IMR-90 (cell line): Measurements from ENCODE around the gene ESM1. TPM values are rescaled to one million over a fixed set of nuclear protein-coding genes. Genes with fewer than 3 reads are reported as not detected.

ENCODE experiments used
- ATAC-seq: fragments of 200-7000 bp; cut with Tn5 transposase; 2 replicates; pipeline ENCODE4 v1.9.1; 2020; ENCODE audit warnings: low read depth, mild to moderate bottlenecking, moderate library complexity
- BruUV-seq: library from RNA; stranded (reverse); fragments of 400-500 nt; replicated peaks from 2 replicates; lab custom pipeline; 2021; lab: Mats Ljungman, UMichigan
- CTCF ChIA-PET: fragments of 300-600 bp; formaldehyde crosslinking; extraction: SDS; loops from one replicate; lab custom pipeline; 2021; ENCODE audit warnings: antibody characterized with exemption; lab: Yijun Ruan, JAX
- POLR2A ChIA-PET: fragments of 300-600 bp; sonication (Branson Sonifier 250); formaldehyde crosslinking; loops from one replicate; lab custom pipeline; 2022; ENCODE audit warnings: antibody characterized with exemption; ENCODE audit not compliant: unreplicated experiment; lab: Charles Lee
- DNase-seq: peaks from one replicate; pipeline ENCODE4 v3.0.0; 2013
- H2AFZ ChIP-seq: replicated peaks from 2 replicates; pipeline ENCODE3; 2013; ENCODE audit warnings: low read length, mild to moderate bottlenecking; ENCODE audit not compliant: poor library complexity
- H2AK5ac ChIP-seq: 2 replicates; pipeline ENCODE4 v1.6.1; 2013; ENCODE audit warnings: low read depth, low read length, inconsistent platforms
- H2AK9ac ChIP-seq: replicated peaks from 2 replicates; pipeline ENCODE3; 2013; ENCODE audit warnings: mild to moderate bottlenecking, low read depth, low read length, moderate library complexity; ENCODE audit not compliant: poor library complexity
- H2BK120ac ChIP-seq: 2 replicates; pipeline ENCODE4 v1.6.1; 2013; ENCODE audit warnings: low read depth, low read length, inconsistent platforms
- H2BK15ac ChIP-seq: 3 replicates; pipeline ENCODE4 v1.6.1; 2013; ENCODE audit warnings: low read depth, low read length, inconsistent platforms
- H2BK20ac ChIP-seq: 2 replicates; pipeline ENCODE4 v1.6.1; 2013; ENCODE audit warnings: low read depth, mild to moderate bottlenecking, inconsistent platforms, low read length, moderate library complexity
- H2BK5ac ChIP-seq: 2 replicates; pipeline ENCODE4 v1.6.1; 2013; ENCODE audit warnings: mild to moderate bottlenecking, low read depth, low read length, inconsistent platforms; ENCODE audit not compliant: poor library complexity, severe bottlenecking
- H3K14ac ChIP-seq: replicated peaks from 2 replicates; pipeline ENCODE4 v1.6.1; 2013; ENCODE audit warnings: low read depth, low read length, inconsistent platforms
- H3K18ac ChIP-seq: 2 replicates; pipeline ENCODE4 v1.6.1; 2013; ENCODE audit warnings: low read depth, low read length, control low read depth
- H3K23ac ChIP-seq: 2 replicates; pipeline ENCODE4 v1.6.1; 2013; ENCODE audit warnings: low read depth, low read length, inconsistent platforms
- H3K27ac ChIP-seq: 2 replicates; pipeline ENCODE4 v1.5.1; 2013; ENCODE audit warnings: mild to moderate bottlenecking, control low read depth, low read length; ENCODE audit not compliant: insufficient read depth
- H3K27me3 ChIP-seq: 2 replicates; pipeline ENCODE4 v1.6.1; 2013; ENCODE audit warnings: low read length; ENCODE audit not compliant: control insufficient read depth, insufficient read depth
- H3K36me3 ChIP-seq: 2 replicates; pipeline ENCODE4 v1.6.1; 2013; ENCODE audit warnings: low read length, mixed read lengths; ENCODE audit not compliant: control insufficient read depth, insufficient read depth
- H3K4ac ChIP-seq: 2 replicates; pipeline ENCODE4 v1.6.1; 2013; ENCODE audit warnings: low read depth, low read length, inconsistent platforms
- H3K4me1 ChIP-seq: 2 replicates; pipeline ENCODE4 v1.6.1; 2013; ENCODE audit warnings: low read length, mixed read lengths; ENCODE audit not compliant: control insufficient read depth, insufficient read depth
- H3K4me2 ChIP-seq: 2 replicates; pipeline ENCODE4 v1.6.1; 2013; ENCODE audit warnings: low read depth, mild to moderate bottlenecking, control low read depth, low read length, moderate library complexity
- H3K4me3 ChIP-seq: 2 replicates; pipeline ENCODE4 v1.5.1; 2013; ENCODE audit warnings: low read depth, mild to moderate bottlenecking, control low read depth, low read length, moderate library complexity; ENCODE audit not compliant: insufficient read depth
- H3K56ac ChIP-seq: 2 replicates; pipeline ENCODE4 v1.6.1; 2013; ENCODE audit warnings: low read length, inconsistent platforms; ENCODE audit not compliant: insufficient read depth; ENCODE audit errors: extremely low read depth
- H3K79me1 ChIP-seq, 2 experiments: 2 replicates each; pipeline ENCODE4 v1.6.1; 2013; ENCODE audit warnings: low read length in 2 of 2, inconsistent platforms in 1 of 2, low read depth in 1 of 2
- H3K9ac ChIP-seq: 2 replicates; pipeline ENCODE4 v1.6.1; 2013; ENCODE audit warnings: low read depth, low read length, control low read depth
- H3K9me1 ChIP-seq: 2 replicates; pipeline ENCODE4 v1.6.1; 2013; ENCODE audit warnings: low read length, inconsistent platforms; ENCODE audit not compliant: insufficient read depth
- H3K9me3 ChIP-seq: 2 replicates; pipeline ENCODE4 v1.6.1; 2013; ENCODE audit warnings: low read length; ENCODE audit not compliant: control insufficient read depth, insufficient read depth
- H4K20me1 ChIP-seq: 2 replicates; pipeline ENCODE4 v1.6.1; 2013; ENCODE audit warnings: low read length, inconsistent platforms; ENCODE audit not compliant: insufficient read depth
- H4K5ac ChIP-seq: 2 replicates; pipeline ENCODE4 v1.6.1; 2013; ENCODE audit warnings: mild to moderate bottlenecking, low read depth, low read length, control low read depth
- H4K8ac ChIP-seq, 2 experiments: 2 replicates each; pipeline ENCODE4 v1.6.1; 2013; ENCODE audit warnings: low read depth in 2 of 2, low read length in 2 of 2, control low read depth in 1 of 2, inconsistent platforms in 1 of 2
- H4K91ac ChIP-seq: 2 replicates; pipeline ENCODE4 v1.6.1; 2013; ENCODE audit warnings: low read depth, low read length, inconsistent platforms; ENCODE audit not compliant: insufficient read depth
- BHLHE40 ChIP-seq: fragments of 150-350 bp; IDR thresholded peaks from 2 replicates; pipeline ENCODE4 v1.6.1; 2016; ENCODE audit warnings: mild to moderate bottlenecking, low read depth, low read length
- CEBPB ChIP-seq: IDR thresholded peaks from 2 replicates; pipeline ENCODE4 v1.6.1; 2012; ENCODE audit warnings: low read depth, low read length, improper control_type of control experiment
- NFE2L2 ChIP-seq: fragments of 150-350 bp; IDR thresholded peaks from 2 replicates; pipeline ENCODE4 v1.6.1; 2016; ENCODE audit warnings: low read depth, mild to moderate bottlenecking, low read length
- POLR2A ChIP-seq: IDR thresholded peaks from 2 replicates; pipeline ENCODE4 v1.6.1; 2012; ENCODE audit warnings: mild to moderate bottlenecking, low read depth, low read length
- RCOR1 ChIP-seq: IDR thresholded peaks from 2 replicates; pipeline ENCODE4 v1.6.1; 2012; ENCODE audit warnings: mild to moderate bottlenecking, low read length, improper control_type of control experiment; ENCODE audit not compliant: insufficient replicate concordance
- WGBS, 2 experiments: methylation state at CpG; one replicate each; pipeline versions ENCODE4 v1.1.5 to v1.1.7; 2013; ENCODE audit warnings: missing lambda C conversion rate in 2 of 2; ENCODE audit not compliant: insufficient read length in 1 of 2; ENCODE audit errors: extremely low coverage in 2 of 2; 5-methylcytosine and 5-hydroxymethylcytosine counted together
- dilution Hi-C: fragments of 300-500 bp; cut with HindIII; formaldehyde crosslinking; loops from one replicate; pipeline ENCODE4 v1.14.3; 2018; ENCODE audit warnings: low sequenced_read_pairs; ENCODE audit not compliant: unreplicated experiment
- in situ Hi-C: fragments of 300-500 bp; cut with MboI; formaldehyde crosslinking; loops from 3 replicates; pipeline ENCODE4 v1.14.3; 2019; ENCODE audit warnings: low sequenced_read_pairs, inconsistent platforms, mixed read lengths
- intact Hi-C: fragments of 100-400 bp; cut with micrococcal nuclease; formaldehyde crosslinking; loops from 2 replicates; pipeline ENCODE4 v1.10.0; 2022
- polyA plus RNA-seq, 3 experiments: library from polyadenylated mRNA; depleted of rRNA; stranded (reverse); fragments of >200 nt; gene quantifications; 2 replicates each; pipeline ENCODE4 v1.2.3, GENCODE V29; 2012; ENCODE audit warnings: low replicate concordance in 1 of 3
- total RNA-seq: library from RNA; depleted of rRNA; stranded (reverse); fragments of >200 nt; gene quantifications from 2 replicates; pipeline ENCODE4 v1.2.3, GENCODE V29; 2012
- TF ChIP-seq, protein P1 (sequence below): fragments of 150-350 bp; IDR thresholded peaks from 2 replicates; pipeline ENCODE4 v1.6.1; 2017; ENCODE audit warnings: mild to moderate bottlenecking, antibody characterized with exemption, low read length, low read depth

ESM1 gene
- total and polyA plus RNA-seq, 2 of the 4 experiments (the other 2 are of a cell fraction): 7.1 to 10.2 TPM

DNA sequence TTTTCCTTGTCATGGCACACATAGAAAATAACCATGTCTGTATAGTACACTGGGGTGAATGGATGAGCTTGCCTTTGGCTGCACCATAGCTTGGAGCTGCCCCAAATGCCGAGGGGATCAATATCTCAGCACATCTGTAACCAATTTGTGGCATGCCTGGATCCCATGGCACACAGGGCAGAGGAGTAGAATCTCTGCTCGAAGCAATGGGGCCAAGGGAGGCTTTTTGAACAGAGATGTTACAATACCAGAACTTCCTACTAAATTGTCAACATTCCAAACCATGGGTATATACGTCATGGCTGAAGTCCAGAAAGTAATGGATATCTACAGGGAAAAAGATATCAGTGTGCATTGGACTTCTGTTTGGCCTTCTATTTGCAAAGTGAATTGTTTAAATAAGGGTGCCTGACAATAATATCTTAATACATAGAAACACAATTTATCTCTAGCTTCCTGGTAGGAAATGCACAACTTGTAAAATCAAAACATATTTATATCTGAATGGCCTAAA, 39.0 kb downstream of the ESM1 start:
- no peak overlapping the region for H2BK20ac ChIP-seq

More for the DNA sequence above, 39.0 kb downstream of the ESM1 start:
- Histone ChIP-seq H3K9ac (no peak overlapping the region), H2AK5ac (no peak overlapping the region), H3K4ac (no peak overlapping the region), H2AK9ac (no peak overlapping the region), H3K4me2 (no peak overlapping the region), H4K20me1 (no peaks in the 10 kb centered on the region), H3K18ac (no peak overlapping the region), H3K4me1 (no peaks in the 10 kb centered on the region), H2BK15ac (no peak overlapping the region), H2AFZ (no peak overlapping the region), H3K9me1 (no peaks in the 10 kb centered on the region), H3K23ac (no peak overlapping the region), H2BK5ac (no peak overlapping the region), H3K14ac (no peak overlapping the region), H3K27ac (no peak overlapping the region), H3K4me3 (no peak overlapping the region), H3K56ac (no peak overlapping the region), H3K9me3 (no peaks in the 10 kb centered on the region), H4K91ac (no peak overlapping the region), H4K5ac (no peak overlapping the region), H4K8ac (no peak overlapping the region), H3K36me3 (no peaks in the 10 kb centered on the region), H3K79me1 (no peaks in the 10 kb centered on the region), H3K27me3 (peaks cover 35% of the 10 kb centered on the region), H2BK120ac (no peak overlapping the region)
- no peak for ATAC-seq
- intact Hi-C loops: no loop called here
- in situ Hi-C loops: no loop called here
- dilution Hi-C loops: loop anchor here (25.0 kb wide), 1 partner anchor 191 kb away; no protein-coding TSS in a partner anchor
- DNase-seq: no peak
- no peak for TF ChIP-seq CEBPB
- no peak for TF ChIP-seq POLR2A
- no peak for TF ChIP-seq NFE2L2
- no peak for TF ChIP-seq RCOR1
- TF ChIP-seq BHLHE40: no peak
- TF ChIP-seq, protein P1, sequence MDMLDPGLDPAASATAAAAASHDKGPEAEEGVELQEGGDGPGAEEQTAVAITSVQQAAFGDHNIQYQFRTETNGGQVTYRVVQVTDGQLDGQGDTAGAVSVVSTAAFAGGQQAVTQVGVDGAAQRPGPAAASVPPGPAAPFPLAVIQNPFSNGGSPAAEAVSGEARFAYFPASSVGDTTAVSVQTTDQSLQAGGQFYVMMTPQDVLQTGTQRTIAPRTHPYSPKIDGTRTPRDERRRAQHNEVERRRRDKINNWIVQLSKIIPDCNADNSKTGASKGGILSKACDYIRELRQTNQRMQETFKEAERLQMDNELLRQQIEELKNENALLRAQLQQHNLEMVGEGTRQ: no peak
- POLR2A ChIA-PET: no interaction called here
- no CpG with 5 or more reads among the region's 3 CpGs for WGBS, 2 experiments
- BruUV-seq: no TSS peak
- CTCF ChIA-PET: no interaction called here
